Vagina (tissue), 2 donors: ENCODE results near the gene KLHL22. TPM values are rescaled to one million over a fixed set of nuclear protein-coding genes. Genes with fewer than 3 reads are reported as not detected.

Source experiments
- DNase-seq, 2 donors: peaks; one replicate each; pipeline ENCODE4 v3.0.0-alpha.2; 2017; ENCODE audit errors: extremely low spot score in 2 of 2
- H3K27ac ChIP-seq: fragments of 200-600 bp; sonication (generic); one replicate; pipeline ENCODE4 v1.5.1; 2019
- H3K27me3 ChIP-seq: fragments of 200-600 bp; sonication (generic); one replicate; pipeline ENCODE4 v1.5.1; 2019
- H3K36me3 ChIP-seq, 2 donors: fragments of 200-600 bp; sonication (generic); one replicate each; pipeline ENCODE4 v1.5.1; 2017 to 2019
- H3K4me1 ChIP-seq: fragments of 200-600 bp; sonication (generic); one replicate; pipeline ENCODE4 v1.5.1; 2019
- H3K4me3 ChIP-seq, 2 donors: fragments of 200-600 bp; sonication (generic); 1 replicate in 1 of 2; 2 replicates in 1 of 2; pipeline ENCODE4 v1.5.1; 2016 to 2019
- H3K9me3 ChIP-seq: fragments of 200-600 bp; sonication (generic); one replicate; pipeline ENCODE4 v1.5.1; 2019
- POLR2A ChIP-seq, 2 donors: fragments of 450-650 bp; IDR thresholded peaks; one replicate each; pipeline ENCODE4 v1.6.1; 2017; ENCODE audit warnings: antibody characterized with exemption in 2 of 2, mild to moderate bottlenecking in 2 of 2, moderate library complexity in 2 of 2
- POLR2AphosphoS5 ChIP-seq, 2 donors: sonication (generic); formaldehyde crosslinking; IDR thresholded peaks; one replicate each; pipeline ENCODE4 v1.9.0; 2017; ENCODE audit warnings: antibody characterized with exemption in 2 of 2, mild to moderate bottlenecking in 2 of 2, low read depth in 1 of 2; ENCODE audit not compliant: insufficient read depth in 1 of 2
- intact Hi-C: fragments of 100-400 bp; cut with DNase I; formaldehyde crosslinking; loops from one replicate; pipeline ENCODE4 v1.15.1; 2023
- total RNA-seq: library from RNA; depleted of rRNA; stranded (reverse); fragments of >200 nt; gene quantifications from one replicate; pipeline ENCODE4 v1.2.3, GENCODE V29; 2016
- TF ChIP-seq, protein P1 (sequence below), 3 experiments: fragments of 450-650 bp in 2 of 3; fragments of 200-600 bp in 1 of 3; sonication (generic) in 1 of 3; IDR thresholded peaks; one replicate each; pipeline ENCODE4 v1.5.1; 2017 to 2019; ENCODE audit warnings: antibody characterized with exemption in 3 of 3, mild to moderate bottlenecking in 2 of 3, moderate library complexity in 2 of 3

Gene KLHL22
- total RNA-seq, 1 donor from 2014 or later: 20.1 TPM

GRCh38 chr22:20457506-20458240, 37.9 kb downstream of the KLHL22 start:
- H3K27ac ChIP-seq: no peak overlapping the region
- TF ChIP-seq POLR2A (IDR thresholded peaks at IDR 0.05) (no peak), POLR2AphosphoS5 (IDR thresholded peaks at IDR 0.05; ENCODE audit: insufficient read depth in 1 of 2, low read depth in 1 of 2) (no peak)
- TF ChIP-seq, protein P1, sequence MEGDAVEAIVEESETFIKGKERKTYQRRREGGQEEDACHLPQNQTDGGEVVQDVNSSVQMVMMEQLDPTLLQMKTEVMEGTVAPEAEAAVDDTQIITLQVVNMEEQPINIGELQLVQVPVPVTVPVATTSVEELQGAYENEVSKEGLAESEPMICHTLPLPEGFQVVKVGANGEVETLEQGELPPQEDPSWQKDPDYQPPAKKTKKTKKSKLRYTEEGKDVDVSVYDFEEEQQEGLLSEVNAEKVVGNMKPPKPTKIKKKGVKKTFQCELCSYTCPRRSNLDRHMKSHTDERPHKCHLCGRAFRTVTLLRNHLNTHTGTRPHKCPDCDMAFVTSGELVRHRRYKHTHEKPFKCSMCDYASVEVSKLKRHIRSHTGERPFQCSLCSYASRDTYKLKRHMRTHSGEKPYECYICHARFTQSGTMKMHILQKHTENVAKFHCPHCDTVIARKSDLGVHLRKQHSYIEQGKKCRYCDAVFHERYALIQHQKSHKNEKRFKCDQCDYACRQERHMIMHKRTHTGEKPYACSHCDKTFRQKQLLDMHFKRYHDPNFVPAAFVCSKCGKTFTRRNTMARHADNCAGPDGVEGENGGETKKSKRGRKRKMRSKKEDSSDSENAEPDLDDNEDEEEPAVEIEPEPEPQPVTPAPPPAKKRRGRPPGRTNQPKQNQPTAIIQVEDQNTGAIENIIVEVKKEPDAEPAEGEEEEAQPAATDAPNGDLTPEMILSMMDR (IDR thresholded peaks at IDR 0.05): no peak
- intact Hi-C loops: loop anchor here (5.0 kb wide), 1 partner anchor 35 kb away; no protein-coding TSS in a partner anchor
- no peak for DNase-seq
- no peak overlapping the region for H3K4me3 ChIP-seq
- H3K36me3 ChIP-seq: peaks cover 0 to 7% of the 10 kb centered on the region in 2 donors
- H3K27me3 ChIP-seq: no peaks in the 10 kb centered on the region
- no peaks in the 10 kb centered on the region for H3K4me1 ChIP-seq
- no peaks in the 10 kb centered on the region for H3K9me3 ChIP-seq

- Histone ChIP-seq H3K4me1 (no peaks in the 10 kb centered on the region), H3K27me3 (no peaks in the 10 kb centered on the region), H3K9me3 (no peaks in the 10 kb centered on the region), H3K36me3 (peaks cover 0 to 7% of the 10 kb centered on the region in 2 donors), H3K4me3 (no peak overlapping the region), H3K27ac (no peak overlapping the region)
- no peak for DNase-seq
- intact Hi-C loops: loop anchor here (5.0 kb wide), 1 partner anchor 34 kb away; no protein-coding TSS in a partner anchor
- TF ChIP-seq, protein P1 (IDR thresholded peaks at IDR 0.05): no peak
- no peak for TF ChIP-seq POLR2A (IDR thresholded peaks at IDR 0.05)
- no peak for TF ChIP-seq POLR2AphosphoS5 (IDR thresholded peaks at IDR 0.05; ENCODE audit: insufficient read depth in 1 of 2, low read depth in 1 of 2)
Observed at GRCh38 chr22:20456722-20457076, 38.9 kb downstream of the KLHL22 start.

GRCh38 chr22:20456064-20456721, 39.4 kb downstream of the KLHL22 start:
- no peak for DNase-seq
- TF ChIP-seq, protein P1 (IDR thresholded peaks at IDR 0.05): peak; percentile 77 to 94 (median 92)
- no peak for TF ChIP-seq POLR2A (IDR thresholded peaks at IDR 0.05)
- TF ChIP-seq POLR2AphosphoS5 (IDR thresholded peaks at IDR 0.05; ENCODE audit: insufficient read depth in 1 of 2, low read depth in 1 of 2): no peak
- Histone ChIP-seq H3K9me3 (no peaks in the 10 kb centered on the region), H3K36me3 (peaks cover 0 to 7% of the 10 kb centered on the region in 2 donors), H3K27ac (no peak overlapping the region), H3K27me3 (no peaks in the 10 kb centered on the region), H3K4me1 (no peaks in the 10 kb centered on the region), H3K4me3 (no peak overlapping the region)
- intact Hi-C loops: loop anchor here (5.0 kb wide), 1 partner anchor 34 kb away; no protein-coding TSS in a partner anchor

DNA sequence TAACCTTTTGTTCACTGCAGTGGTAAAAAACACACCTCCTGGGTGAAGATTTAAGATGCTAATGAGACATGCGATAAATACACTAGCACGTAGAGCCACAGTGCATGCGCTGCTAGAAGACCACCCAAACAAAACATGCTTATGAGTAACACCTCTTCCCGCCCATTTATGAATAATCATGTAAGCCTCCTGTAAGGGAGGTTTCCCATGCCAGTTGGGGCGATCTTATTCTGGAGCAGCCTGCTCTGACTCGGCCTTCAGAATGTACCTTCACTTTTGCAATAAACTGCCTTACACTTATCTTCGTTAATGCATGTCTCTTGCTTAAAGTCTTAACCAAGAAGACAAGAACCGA, 39.9 kb downstream of the KLHL22 start:
- Histone ChIP-seq H3K27ac (no peak overlapping the region), H3K4me1 (no peaks in the 10 kb centered on the region), H3K9me3 (no peaks in the 10 kb centered on the region), H3K27me3 (no peaks in the 10 kb centered on the region), H3K4me3 (no peak overlapping the region), H3K36me3 (peaks cover 0 to 7% of the 10 kb centered on the region in 2 donors)
- TF ChIP-seq POLR2AphosphoS5 (IDR thresholded peaks at IDR 0.05; ENCODE audit: insufficient read depth in 1 of 2, low read depth in 1 of 2) (no peak), POLR2A (IDR thresholded peaks at IDR 0.05) (no peak)
- TF ChIP-seq, protein P1 (IDR thresholded peaks at IDR 0.05): no peak
- intact Hi-C loops: loop anchor here (5.0 kb wide), 1 partner anchor 33 kb away; no protein-coding TSS in a partner anchor
- DNase-seq: no peak

GRCh38 chr22:20453222-20453621, 42.4 kb downstream of the KLHL22 start:
- Histone ChIP-seq H3K4me1 (no peaks in the 10 kb centered on the region), H3K27me3 (no peaks in the 10 kb centered on the region), H3K27ac (no peak overlapping the region), H3K9me3 (no peaks in the 10 kb centered on the region), H3K4me3 (no peak overlapping the region), H3K36me3 (peaks cover 0 to 7% of the 10 kb centered on the region in 2 donors)
- intact Hi-C loops: no loop called here
- no peak for TF ChIP-seq POLR2AphosphoS5 (IDR thresholded peaks at IDR 0.05; ENCODE audit: insufficient read depth in 1 of 2, low read depth in 1 of 2)
- no peak for TF ChIP-seq POLR2A (IDR thresholded peaks at IDR 0.05)
- TF ChIP-seq, protein P1 (IDR thresholded peaks at IDR 0.05): no peak
- no peak for DNase-seq
